K562 (cell line): ENCODE results near the gene TBX1. TPM values are rescaled to one million over a fixed set of nuclear protein-coding genes. Genes with fewer than 3 reads are reported as not detected.

Source experiments
- ARID2 ChIP-seq: fragments of 450-650 bp; IDR thresholded peaks from 2 replicates; pipeline ENCODE4 v1.6.1; 2017; ENCODE audit warnings: antibody characterized with exemption, mild to moderate bottlenecking
- CBX3 ChIP-seq, 2 experiments: IDR thresholded peaks; 1 replicate in 1 of 2; 2 replicates in 1 of 2; pipeline ENCODE4 v1.6.1; 2012; ENCODE audit warnings: inconsistent platforms in 2 of 2, low read length in 2 of 2, borderline replicate concordance in 1 of 2, control low read depth in 1 of 2
- CHD4 ChIP-seq: fragments of 200-600 bp; sonication (generic); IDR thresholded peaks from 3 replicates; pipeline ENCODE4 v1.6.1; 2012; ENCODE audit warnings: low read depth, mild to moderate bottlenecking, mixed read lengths, low read length, inconsistent platforms; ENCODE audit not compliant: insufficient read depth, insufficient replicate concordance, poor library complexity, severe bottlenecking
- COPS2 ChIP-seq: fragments of 450-650 bp; conservative IDR thresholded peaks from 2 replicates; pipeline ENCODE4 v1.6.1; 2016; ENCODE audit warnings: mild to moderate bottlenecking, moderate library complexity
- ELF4 ChIP-seq: fragments of 450-650 bp; formaldehyde crosslinking; IDR thresholded peaks from 2 replicates; pipeline ENCODE4 v1.4.0; 2022; ENCODE audit warnings: missing genetic modification characterization
- GABPA ChIP-seq: fragments of 200-800 bp; sonication (Bioruptor generic); conservative IDR thresholded peaks from 2 replicates; pipeline ENCODE4 v1.6.1; 2016; ENCODE audit warnings: low read depth, missing genetic modification characterization, missing compliant biosample characterization
- GABPB1 ChIP-seq: sonication (generic); formaldehyde crosslinking; IDR thresholded peaks from 2 replicates; pipeline ENCODE4 v1.8.0; 2022; ENCODE audit warnings: mild to moderate bottlenecking, missing genetic modification reagents
- IFI16 ChIP-seq: fragments of 250-450 bp; sonication (Bioruptor Pico); IDR thresholded peaks from 2 replicates; pipeline ENCODE4 v2.1.2; 2022; ENCODE audit warnings: mild to moderate bottlenecking, inconsistent platforms
- MTF1 ChIP-seq: fragments of 250-450 bp; sonication (Bioruptor Pico); IDR thresholded peaks from 2 replicates; pipeline ENCODE4 v1.9.0; 2021; ENCODE audit warnings: moderate library complexity, mild to moderate bottlenecking, inconsistent platforms, borderline replicate concordance
- NFRKB ChIP-seq: fragments of 450-650 bp; IDR thresholded peaks from 2 replicates; pipeline ENCODE4 v1.6.1; 2016; ENCODE audit warnings: low read depth
- PCBP1 ChIP-seq: fragments of 200-400 bp; formaldehyde crosslinking; IDR thresholded peaks from 2 replicates; pipeline ENCODE4 v1.6.1; 2018; ENCODE audit warnings: mild to moderate bottlenecking, low read depth, low read length; ENCODE audit not compliant: poor library complexity, severe bottlenecking
- POLR2AphosphoS2 ChIP-seq: IDR thresholded peaks from 2 replicates; pipeline ENCODE4 v1.6.1; 2012; ENCODE audit warnings: low read length, improper control_type of control experiment
- RAD51 ChIP-seq: fragments of 450-650 bp; IDR thresholded peaks from 2 replicates; pipeline ENCODE4 v1.7.1; 2016; ENCODE audit warnings: low read depth, mild to moderate bottlenecking, borderline replicate concordance
- SETDB1 ChIP-seq: IDR thresholded peaks from one replicate; pipeline ENCODE4 v1.6.1; 2012; ENCODE audit warnings: low read length, control low read depth, inconsistent platforms
- SIN3B ChIP-seq: fragments of 450-650 bp; IDR thresholded peaks from 2 replicates; pipeline ENCODE4 v1.6.1; 2017; ENCODE audit warnings: low read depth, mild to moderate bottlenecking, moderate library complexity
- SMC3 ChIP-seq: conservative IDR thresholded peaks from 2 replicates; pipeline ENCODE4 v1.6.1; 2011; ENCODE audit warnings: low read depth, low read length, improper control_type of control experiment; ENCODE audit not compliant: insufficient read depth
- ZBTB9 ChIP-seq: fragments of 450-650 bp; formaldehyde crosslinking; IDR thresholded peaks from 2 replicates; pipeline ENCODE4 v1.4.0; 2020; ENCODE audit warnings: mild to moderate bottlenecking, moderate library complexity
- ZNF165 ChIP-seq: fragments of 250-450 bp; sonication (Bioruptor Pico); IDR thresholded peaks from 2 replicates; pipeline ENCODE4 v1.4.0; 2020; ENCODE audit warnings: borderline replicate concordance
- ZNF639 ChIP-seq, 2 experiments: fragments of 200-800 bp in 1 of 2; sonication (Bioruptor generic) in 1 of 2; sonication (generic) in 1 of 2; formaldehyde crosslinking in 1 of 2; IDR thresholded peaks in 1 of 2; conservative IDR thresholded peaks in 1 of 2; 2 replicates each; pipeline versions ENCODE4 v1.5.0 to v1.6.1; 2016 to 2020; ENCODE audit warnings: missing compliant biosample characterization in 1 of 2, missing genetic modification characterization in 1 of 2, missing genetic modification reagents in 1 of 2
- ZNF79 ChIP-seq: fragments of 250-450 bp; sonication (Bioruptor Pico); IDR thresholded peaks from 2 replicates; pipeline ENCODE4 v1.4.0; 2020; ENCODE audit warnings: low read depth, mild to moderate bottlenecking, moderate library complexity
- polyA plus RNA-seq, 8 experiments: library from polyadenylated mRNA; depleted of rRNA in 4 of 8; stranded (reverse) in 5 of 8; unstranded in 3 of 8; fragments of >200 nt; fragmentation: Nextera tagmentation in 2 of 8; fragmentation: Illumina TruSeq in 1 of 8; extraction: Ambion mirVana in 2 of 8; extraction: Trizol in 1 of 8; gene quantifications; 2 replicates each; pipeline versions ENCODE4 v1.2.1 to v1.2.3, GENCODE V29; 2011 to 2014; ENCODE audit warnings: inconsistent platforms in 1 of 8, missing spikeins in 1 of 8
- total RNA-seq, 7 experiments: library from RNA; depleted of rRNA in 6 of 7; stranded (reverse); fragments of >200 nt in 6 of 7; fragmentation: Illumina TruSeq in 2 of 7; extraction: Trizol in 2 of 7; gene quantifications; 2 replicates each; pipeline versions ENCODE4 v1.2.1 to v1.2.3, GENCODE V29; 2011 to 2021; ENCODE audit warnings: low replicate concordance in 1 of 7
- TF ChIP-seq, protein P1 (sequence below): fragments of 250-450 bp; sonication (Bioruptor Pico); IDR thresholded peaks from 2 replicates; pipeline ENCODE4 v1.9.0; 2021; ENCODE audit warnings: mild to moderate bottlenecking, inconsistent platforms
- TF ChIP-seq, protein P2 (sequence below): fragments of 450-650 bp; formaldehyde crosslinking; conservative IDR thresholded peaks from 2 replicates; pipeline ENCODE4 v1.4.0; 2022; ENCODE audit warnings: mild to moderate bottlenecking, missing genetic modification characterization

The TBX1 gene
- total and polyA plus RNA-seq, 9 of the 15 experiments (the other 6 are each of a cell fraction or from before 2014, with no cell fraction given) = 0.07 to 35.0 (median 3.9) TPM

GRCh38 chr22:19784384-19785175 is 24.0 kb downstream of the TBX1 start (continued):
- TF ChIP-seq, protein P1, sequence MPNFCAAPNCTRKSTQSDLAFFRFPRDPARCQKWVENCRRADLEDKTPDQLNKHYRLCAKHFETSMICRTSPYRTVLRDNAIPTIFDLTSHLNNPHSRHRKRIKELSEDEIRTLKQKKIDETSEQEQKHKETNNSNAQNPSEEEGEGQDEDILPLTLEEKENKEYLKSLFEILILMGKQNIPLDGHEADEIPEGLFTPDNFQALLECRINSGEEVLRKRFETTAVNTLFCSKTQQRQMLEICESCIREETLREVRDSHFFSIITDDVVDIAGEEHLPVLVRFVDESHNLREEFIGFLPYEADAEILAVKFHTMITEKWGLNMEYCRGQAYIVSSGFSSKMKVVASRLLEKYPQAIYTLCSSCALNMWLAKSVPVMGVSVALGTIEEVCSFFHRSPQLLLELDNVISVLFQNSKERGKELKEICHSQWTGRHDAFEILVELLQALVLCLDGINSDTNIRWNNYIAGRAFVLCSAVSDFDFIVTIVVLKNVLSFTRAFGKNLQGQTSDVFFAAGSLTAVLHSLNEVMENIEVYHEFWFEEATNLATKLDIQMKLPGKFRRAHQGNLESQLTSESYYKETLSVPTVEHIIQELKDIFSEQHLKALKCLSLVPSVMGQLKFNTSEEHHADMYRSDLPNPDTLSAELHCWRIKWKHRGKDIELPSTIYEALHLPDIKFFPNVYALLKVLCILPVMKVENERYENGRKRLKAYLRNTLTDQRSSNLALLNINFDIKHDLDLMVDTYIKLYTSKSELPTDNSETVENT (CRISPR knock-in tag) = no peak; the same call in 1 of the 2 replicates
- TF ChIP-seq POLR2AphosphoS2 (no peak), ZBTB9 (CRISPR knock-in tag) (no peak), ZNF165 (CRISPR knock-in tag) (no peak), RAD51 (no peak), GABPA (tag) (no peak), ELF4 (no peak), CHD4 (no peak), SIN3B (no peak), MTF1 (CRISPR knock-in tag) (no peak), IFI16 (CRISPR knock-in tag) (no peak), CBX3 (IDR thresholded peaks at IDR 0.05; ENCODE audit: borderline replicate concordance in 1 of 2, low read length in 2 of 2) (no peak), COPS2 (no peak), SETDB1 (peak; percentile 38), ZNF79 (CRISPR knock-in tag) (no peak), PCBP1 (peak; percentile 34), NFRKB (no peak), ARID2 (no peak), SMC3 (no peak), ZNF639 (CRISPR knock-in tag; conservative IDR thresholded peaks at IDR 0.05 in 1 of 2, IDR thresholded peaks at IDR 0.05 in 1 of 2) (no peak), GABPB1 (no peak)
- TF ChIP-seq, protein P2, sequence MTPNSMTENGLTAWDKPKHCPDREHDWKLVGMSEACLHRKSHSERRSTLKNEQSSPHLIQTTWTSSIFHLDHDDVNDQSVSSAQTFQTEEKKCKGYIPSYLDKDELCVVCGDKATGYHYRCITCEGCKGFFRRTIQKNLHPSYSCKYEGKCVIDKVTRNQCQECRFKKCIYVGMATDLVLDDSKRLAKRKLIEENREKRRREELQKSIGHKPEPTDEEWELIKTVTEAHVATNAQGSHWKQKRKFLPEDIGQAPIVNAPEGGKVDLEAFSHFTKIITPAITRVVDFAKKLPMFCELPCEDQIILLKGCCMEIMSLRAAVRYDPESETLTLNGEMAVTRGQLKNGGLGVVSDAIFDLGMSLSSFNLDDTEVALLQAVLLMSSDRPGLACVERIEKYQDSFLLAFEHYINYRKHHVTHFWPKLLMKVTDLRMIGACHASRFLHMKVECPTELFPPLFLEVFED (CRISPR knock-in tag) = no peak
